ENCODE measurements around the gene FXYD5. TPM values are rescaled to one million over a fixed set of nuclear protein-coding genes. Genes with fewer than 3 reads are reported as not detected.

Gene FXYD5
- total and polyA plus RNA-seq, 10 of the 15 experiments (the other 5 are each of a cell fraction or from before 2014, with no cell fraction given) = 30.0 to 159 (median 93.9) TPM

DNA sequence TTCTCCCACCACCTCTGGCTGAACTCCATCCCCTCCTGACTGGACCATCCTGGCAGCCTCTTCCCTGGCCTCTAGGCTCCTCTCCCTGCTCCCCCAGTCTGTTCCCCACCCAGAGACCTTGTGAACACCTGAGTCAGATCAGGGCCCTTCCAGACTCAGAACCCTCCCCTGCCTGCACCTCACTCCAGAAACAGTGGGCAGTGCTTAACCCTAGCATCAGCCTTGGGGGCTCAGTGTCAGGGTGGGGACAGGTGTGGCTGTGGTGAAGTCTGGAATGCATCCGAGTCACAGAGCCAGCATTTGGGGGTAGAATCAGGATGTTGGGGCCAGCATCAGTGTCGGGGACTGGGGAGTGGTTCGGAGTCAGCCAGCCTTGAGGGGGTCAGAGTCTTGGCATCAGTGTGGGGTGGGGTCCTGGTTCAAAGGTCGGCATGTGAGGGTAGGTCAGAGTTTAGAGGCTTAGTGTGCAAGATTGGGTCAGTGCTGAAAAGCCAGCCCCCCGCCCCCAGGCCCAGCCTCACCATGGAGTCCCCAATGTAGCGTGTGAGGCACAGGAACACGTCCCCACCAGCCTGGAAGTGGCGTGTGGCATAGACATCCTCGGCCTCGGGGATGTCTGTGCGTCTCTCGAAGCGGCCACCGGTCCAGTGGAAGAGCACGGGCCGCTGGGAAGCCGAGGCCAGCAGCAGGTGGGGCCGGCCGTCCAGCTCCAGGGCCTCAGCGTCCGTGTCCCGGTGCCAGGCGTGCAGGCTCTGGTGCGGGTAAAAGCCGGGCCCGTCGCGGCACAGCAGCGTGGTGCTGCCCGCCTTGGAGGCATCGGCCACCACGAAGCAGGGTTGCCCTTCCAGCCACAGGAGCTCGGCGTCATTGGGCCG, 28.5 kb upstream of the FXYD5 start (continued):
- TF ChIP-seq, protein P1, sequence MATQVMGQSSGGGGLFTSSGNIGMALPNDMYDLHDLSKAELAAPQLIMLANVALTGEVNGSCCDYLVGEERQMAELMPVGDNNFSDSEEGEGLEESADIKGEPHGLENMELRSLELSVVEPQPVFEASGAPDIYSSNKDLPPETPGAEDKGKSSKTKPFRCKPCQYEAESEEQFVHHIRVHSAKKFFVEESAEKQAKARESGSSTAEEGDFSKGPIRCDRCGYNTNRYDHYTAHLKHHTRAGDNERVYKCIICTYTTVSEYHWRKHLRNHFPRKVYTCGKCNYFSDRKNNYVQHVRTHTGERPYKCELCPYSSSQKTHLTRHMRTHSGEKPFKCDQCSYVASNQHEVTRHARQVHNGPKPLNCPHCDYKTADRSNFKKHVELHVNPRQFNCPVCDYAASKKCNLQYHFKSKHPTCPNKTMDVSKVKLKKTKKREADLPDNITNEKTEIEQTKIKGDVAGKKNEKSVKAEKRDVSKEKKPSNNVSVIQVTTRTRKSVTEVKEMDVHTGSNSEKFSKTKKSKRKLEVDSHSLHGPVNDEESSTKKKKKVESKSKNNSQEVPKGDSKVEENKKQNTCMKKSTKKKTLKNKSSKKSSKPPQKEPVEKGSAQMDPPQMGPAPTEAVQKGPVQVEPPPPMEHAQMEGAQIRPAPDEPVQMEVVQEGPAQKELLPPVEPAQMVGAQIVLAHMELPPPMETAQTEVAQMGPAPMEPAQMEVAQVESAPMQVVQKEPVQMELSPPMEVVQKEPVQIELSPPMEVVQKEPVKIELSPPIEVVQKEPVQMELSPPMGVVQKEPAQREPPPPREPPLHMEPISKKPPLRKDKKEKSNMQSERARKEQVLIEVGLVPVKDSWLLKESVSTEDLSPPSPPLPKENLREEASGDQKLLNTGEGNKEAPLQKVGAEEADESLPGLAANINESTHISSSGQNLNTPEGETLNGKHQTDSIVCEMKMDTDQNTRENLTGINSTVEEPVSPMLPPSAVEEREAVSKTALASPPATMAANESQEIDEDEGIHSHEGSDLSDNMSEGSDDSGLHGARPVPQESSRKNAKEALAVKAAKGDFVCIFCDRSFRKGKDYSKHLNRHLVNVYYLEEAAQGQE (IDR thresholded peaks at IDR 0.05; ENCODE audit: low read depth, low read length) = no peak
- TF ChIP-seq ASH2L (IDR thresholded peaks at IDR 0.05; ENCODE audit: borderline replicate concordance, low read depth) = no peak
- no peak for TF ChIP-seq ZNF274 (IDR thresholded peaks at IDR 0.05; ENCODE audit: insufficient read depth, insufficient read length)
- TF ChIP-seq RELA (IDR thresholded peaks at IDR 0.05; ENCODE audit: borderline replicate concordance, partially characterized antibody) = no peak

DNA sequence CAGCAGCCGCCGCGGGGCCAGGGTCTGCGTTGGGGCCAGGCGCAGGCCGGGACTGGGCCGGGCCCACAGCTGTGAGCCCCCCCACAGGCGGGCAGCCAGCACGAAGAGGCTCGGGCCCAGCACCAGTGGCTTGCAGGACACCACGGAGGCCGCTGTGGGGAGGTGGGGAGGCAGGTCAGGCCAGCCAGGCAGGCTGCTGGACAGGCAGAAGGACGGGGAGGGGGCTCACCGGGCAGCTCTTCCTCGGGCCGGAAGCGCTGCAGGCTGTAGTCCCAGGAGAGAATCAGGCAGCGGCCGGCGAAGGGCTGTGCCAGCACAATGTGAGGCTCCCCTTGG, 27.9 kb upstream of the FXYD5 start:
- H3K79me2 ChIP-seq (ENCODE audit: control insufficient read depth, insufficient read depth, low read length) = no peaks in the 10 kb centered on the region
- POLR2A ChIA-PET = no interaction called here
- intact Hi-C loops (cut with micrococcal nuclease; ENCODE audit: unreplicated experiment) (no loop called here), in situ Hi-C loops (cut with MboI) (no loop called here)
- H4K20me1 ChIP-seq (ENCODE audit: control insufficient read depth, insufficient read depth) = no peaks in the 10 kb centered on the region
- H3K4me2 ChIP-seq (ENCODE audit: control insufficient read depth, insufficient read depth) = no peak overlapping the region
- no peak overlapping the region for H3K27ac ChIP-seq (ENCODE audit: control insufficient read depth, insufficient read depth)
- no peak for ATAC-seq
- no peaks in the 10 kb centered on the region for H3K27me3 ChIP-seq (replicated peaks in 1 of 2; ENCODE audit: control insufficient read depth in 2 of 2, insufficient read depth in 2 of 2, low read length in 1 of 2)
- no peak for DNase-seq (ENCODE audit: low read depth, low spot score)
- peaks cover 12% of the 10 kb centered on the region for H3K4me1 ChIP-seq (ENCODE audit: control insufficient read depth, insufficient read depth, low read length)
- H3K4me3 ChIP-seq = no peak overlapping the region
- H3K36me3 ChIP-seq (ENCODE audit: control insufficient read depth in 2 of 2, insufficient read depth in 2 of 2, low read length in 1 of 2) = no peaks in the 10 kb centered on the region
- H2AFZ ChIP-seq (ENCODE audit: control insufficient read depth, low read depth, low read length) = no peak overlapping the region
- TF ChIP-seq SMARCA5 (IDR thresholded peaks at IDR 0.05) = no peak
- TF ChIP-seq MEF2A (IDR thresholded peaks at IDR 0.05; ENCODE audit: insufficient read depth, low read depth, low read length) = no peak
- TF ChIP-seq TBL1XR1 (IDR thresholded peaks at IDR 0.05; ENCODE audit: low read depth, low read length) = no peak
- no peak for TF ChIP-seq EED (IDR thresholded peaks at IDR 0.05; ENCODE audit: low read depth)
- no peak for TF ChIP-seq NFYA (IDR thresholded peaks at IDR 0.05; ENCODE audit: borderline replicate concordance, low read depth, low read length)
- TF ChIP-seq POU2F2 (IDR thresholded peaks at IDR 0.05; ENCODE audit: borderline replicate concordance, low read depth, low read length) = no peak
- CTCF ChIA-PET = interaction anchor here (0.6 to 1.9 kb wide), 3 partner anchors 10 to 256 kb away, joined by 3 to 10 read pairs (median 4); partner anchors contain the start of gene LGI4
- no peaks in the 10 kb centered on the region for H3K9me3 ChIP-seq (replicated peaks; ENCODE audit: control insufficient read depth, insufficient read depth, low read length)
- BruUV-seq (replicated peaks) = no TSS peak
- RAD21 ChIA-PET (ENCODE audit: unreplicated experiment) = no interaction called here
- 75% methylated on average over 20 of the region's 20 CpGs for WGBS (ENCODE audit: insufficient coverage, insufficient replicate concordance, low lambda C conversion rate, missing lambda C conversion rate)
- SMC1A ChIA-PET (ENCODE audit: uncharacterized antibody, unreplicated experiment) = no interaction called here
- no peak overlapping the region for H3K9ac ChIP-seq (ENCODE audit: control insufficient read depth, insufficient read depth, low read length)
- FAIRE-seq = no peak

Data from GM12878 (cell line).